ENCODE results near the gene UPK3B.
"Not testable (repeated sequence)": the region's sequence is repeated elsewhere in the genome, so short reads cannot be mapped to it uniquely, and the experiment has no call there.

UPK3B gene

DNA sequence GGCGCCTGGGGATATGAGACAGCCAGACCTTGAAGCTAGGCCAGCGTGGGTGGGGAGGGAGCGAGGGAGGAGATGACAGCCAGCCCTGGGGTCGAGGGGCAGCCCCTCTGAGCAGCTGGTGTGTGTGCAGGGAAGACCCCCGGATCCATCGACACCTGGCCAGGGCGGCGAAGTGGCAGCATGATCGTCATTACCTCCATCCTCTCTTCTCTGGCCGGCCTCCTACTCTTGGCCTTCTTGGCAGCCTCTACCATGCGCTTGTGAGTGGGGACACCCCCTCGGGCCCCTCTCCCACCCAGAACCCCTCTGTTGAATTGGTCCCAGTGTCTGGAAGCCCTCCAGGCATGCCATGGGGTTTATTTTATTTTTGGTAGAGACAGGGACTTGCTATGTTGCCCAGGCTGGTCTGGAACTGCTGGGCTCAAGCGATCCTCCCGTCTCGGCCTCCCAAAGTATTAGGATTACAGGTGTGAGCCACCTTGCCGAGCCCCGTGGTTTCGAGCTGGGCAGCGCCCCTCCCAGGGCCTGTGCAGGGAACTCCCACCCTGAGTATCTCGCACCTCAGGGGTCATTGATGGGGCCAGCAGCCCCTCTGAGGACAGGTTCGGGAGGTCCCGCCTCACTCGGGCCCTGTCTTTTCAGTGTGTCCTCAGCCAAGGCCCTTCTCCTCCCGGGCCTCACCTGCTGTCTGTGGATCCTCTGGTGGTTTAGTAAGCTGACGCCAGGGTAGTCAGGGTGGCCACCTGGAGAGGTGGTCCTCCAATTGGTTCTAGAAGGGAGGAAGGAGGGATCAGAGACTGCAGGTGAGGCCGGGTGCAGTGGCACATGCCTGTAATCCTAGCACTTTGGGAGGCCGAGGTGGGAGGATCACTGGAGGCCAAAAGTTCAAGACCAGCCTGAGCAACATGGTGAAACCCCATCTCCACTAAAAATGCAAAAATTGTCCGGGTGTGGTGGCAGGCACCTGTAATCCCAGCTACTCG lies 3.8 kb downstream of the UPK3B start:
- TF ChIP-seq, protein P1, sequence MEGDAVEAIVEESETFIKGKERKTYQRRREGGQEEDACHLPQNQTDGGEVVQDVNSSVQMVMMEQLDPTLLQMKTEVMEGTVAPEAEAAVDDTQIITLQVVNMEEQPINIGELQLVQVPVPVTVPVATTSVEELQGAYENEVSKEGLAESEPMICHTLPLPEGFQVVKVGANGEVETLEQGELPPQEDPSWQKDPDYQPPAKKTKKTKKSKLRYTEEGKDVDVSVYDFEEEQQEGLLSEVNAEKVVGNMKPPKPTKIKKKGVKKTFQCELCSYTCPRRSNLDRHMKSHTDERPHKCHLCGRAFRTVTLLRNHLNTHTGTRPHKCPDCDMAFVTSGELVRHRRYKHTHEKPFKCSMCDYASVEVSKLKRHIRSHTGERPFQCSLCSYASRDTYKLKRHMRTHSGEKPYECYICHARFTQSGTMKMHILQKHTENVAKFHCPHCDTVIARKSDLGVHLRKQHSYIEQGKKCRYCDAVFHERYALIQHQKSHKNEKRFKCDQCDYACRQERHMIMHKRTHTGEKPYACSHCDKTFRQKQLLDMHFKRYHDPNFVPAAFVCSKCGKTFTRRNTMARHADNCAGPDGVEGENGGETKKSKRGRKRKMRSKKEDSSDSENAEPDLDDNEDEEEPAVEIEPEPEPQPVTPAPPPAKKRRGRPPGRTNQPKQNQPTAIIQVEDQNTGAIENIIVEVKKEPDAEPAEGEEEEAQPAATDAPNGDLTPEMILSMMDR (IDR thresholded peaks at IDR 0.05; ENCODE audit: low read depth, low read length, missing control alignments) = no peak
- in situ Hi-C loops (cut with HindIII; ENCODE audit: low sequenced_read_pairs) = no loop called here
- DNase-seq (ENCODE audit: low read depth) = no peak
- H3K4me3 ChIP-seq (ENCODE audit: low read depth, low read length) = no peak overlapping the region

- in situ Hi-C loops (cut with HindIII; ENCODE audit: low sequenced_read_pairs) = no loop called here
- DNase-seq (ENCODE audit: low read depth) = no peak
- TF ChIP-seq, protein P1 (IDR thresholded peaks at IDR 0.05; ENCODE audit: low read depth, low read length, missing control alignments) = no peak
- H3K4me3 ChIP-seq (ENCODE audit: low read depth, low read length) = no peak overlapping the region
Measured at GRCh38 chr7:76514926-76515771, 4.8 kb downstream of the UPK3B start.

DNA sequence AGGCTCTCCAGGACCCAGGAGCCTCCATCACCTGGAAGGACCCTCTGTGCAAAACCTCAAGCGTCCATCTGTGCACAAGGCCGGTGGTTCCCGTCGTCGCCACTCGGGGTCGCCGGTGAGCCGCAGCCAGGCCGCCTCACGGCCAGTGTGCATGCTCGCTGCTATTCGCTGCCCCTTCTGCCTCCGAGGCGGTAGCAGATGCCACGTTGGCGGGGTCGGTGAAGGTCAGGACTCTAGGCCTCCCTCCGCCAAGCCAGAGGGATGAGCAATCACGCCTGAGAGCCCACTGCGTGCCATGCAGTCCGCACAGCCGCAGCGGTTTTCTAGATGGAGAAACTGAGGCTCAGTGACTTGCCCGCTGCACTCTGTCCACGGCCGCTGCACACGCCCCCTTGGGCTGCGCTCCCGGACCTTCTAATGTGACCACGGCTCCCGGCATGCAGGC lies 5.7 kb downstream of the UPK3B start:
- in situ Hi-C loops (cut with HindIII; ENCODE audit: low sequenced_read_pairs) = no loop called here
- H3K4me3 ChIP-seq (ENCODE audit: low read depth, low read length) = peak overlapping the region; percentile 7
- no peak for DNase-seq (ENCODE audit: low read depth)
- TF ChIP-seq, protein P1 (IDR thresholded peaks at IDR 0.05; ENCODE audit: low read depth, low read length, missing control alignments) = peak; percentile 84

- in situ Hi-C loops (cut with HindIII; ENCODE audit: low sequenced_read_pairs); DNase-seq (ENCODE audit: low read depth); H3K4me3 ChIP-seq (ENCODE audit: low read depth, low read length): not testable (repeated sequence)
Measured at GRCh38 chr7:76516932-76517331, 6.6 kb downstream of the UPK3B start.

DNA sequence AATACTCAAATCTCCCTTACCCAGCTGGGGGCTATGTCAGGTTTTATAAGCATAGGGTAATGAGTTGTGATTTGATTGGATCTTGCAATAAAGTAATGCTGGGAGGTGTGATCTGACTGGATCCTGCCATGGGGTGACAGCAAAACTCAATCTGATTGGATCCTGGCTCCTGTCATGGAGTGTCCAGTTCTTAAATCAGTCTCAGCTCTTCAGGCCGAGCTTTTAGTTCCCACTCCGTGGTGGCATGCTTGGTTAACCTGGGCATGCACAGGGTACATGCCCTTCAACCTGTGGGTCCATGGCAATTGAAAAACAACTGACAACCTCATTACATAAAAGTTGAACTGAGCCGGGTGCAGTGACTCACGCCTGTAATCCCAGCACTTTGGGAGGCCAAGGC lies 15.8 kb downstream of the UPK3B start:
- H3K4me3 ChIP-seq (ENCODE audit: low read depth, low read length); DNase-seq (ENCODE audit: low read depth); in situ Hi-C loops (cut with HindIII; ENCODE audit: low sequenced_read_pairs): not testable (repeated sequence)

GRCh38 chr7:76531643-76532042 lies 21.3 kb downstream of the UPK3B start:
- DNase-seq (ENCODE audit: low read depth); in situ Hi-C loops (cut with HindIII; ENCODE audit: low sequenced_read_pairs); H3K4me3 ChIP-seq (ENCODE audit: low read depth, low read length): not testable (repeated sequence)

GRCh38 chr7:76543197-76543596 lies 32.8 kb downstream of the UPK3B start, which contains the start of gene SPDYE16:
SPDYE16 (minus strand) TSS chr7:76543297; CDS start chr7:76541459, 1,838 bp downstream.
- H3K4me3 ChIP-seq (ENCODE audit: low read depth, low read length); DNase-seq (ENCODE audit: low read depth); in situ Hi-C loops (cut with HindIII; ENCODE audit: low sequenced_read_pairs): not testable (repeated sequence)

DNA sequence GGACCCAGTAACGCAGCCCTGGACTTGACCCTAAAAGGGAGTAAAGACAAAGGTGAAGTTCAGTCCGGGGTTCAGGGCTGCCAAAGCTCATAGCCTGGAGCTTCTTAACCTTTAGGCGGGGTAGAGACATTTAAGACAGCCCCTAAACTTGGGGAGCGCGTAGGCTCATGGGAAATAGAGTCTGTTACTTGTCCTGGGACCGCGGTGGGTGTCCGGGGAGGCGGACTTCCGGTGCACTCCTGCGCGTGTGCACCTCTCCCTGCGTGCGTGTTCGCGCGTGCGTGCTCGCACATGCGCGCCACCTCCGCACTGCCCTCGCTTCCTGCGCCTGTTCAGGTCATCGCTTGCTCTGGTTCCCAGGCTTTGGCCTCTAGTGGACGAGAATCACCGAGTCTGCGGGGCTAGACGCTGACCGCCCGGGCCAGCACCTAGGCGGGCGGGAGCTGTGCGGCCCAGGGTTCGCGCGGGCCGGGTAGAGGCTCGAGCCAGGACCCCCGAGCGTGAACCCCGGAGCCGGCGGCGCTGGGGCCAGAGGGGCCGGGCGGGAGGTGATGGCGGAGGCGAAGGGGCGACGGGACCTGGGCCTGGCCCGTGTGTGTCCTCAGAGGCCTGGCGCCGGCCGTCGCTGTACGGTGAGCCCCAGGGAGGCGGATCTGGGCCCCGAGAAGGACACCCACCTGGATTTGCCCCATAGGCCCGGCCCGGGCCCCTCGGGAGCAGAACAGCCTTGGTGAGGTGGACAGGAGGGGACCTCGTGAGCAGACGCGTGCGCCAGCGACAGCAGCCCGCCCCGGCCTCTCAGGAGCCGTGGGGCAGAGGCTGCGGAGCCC lies 38.9 kb downstream of the UPK3B start:
- H3K4me3 ChIP-seq (ENCODE audit: low read depth, low read length) = peak overlapping the region; percentile 64
- in situ Hi-C loops (cut with HindIII; ENCODE audit: low sequenced_read_pairs) = not testable (repeated sequence)
- DNase-seq (ENCODE audit: low read depth) = peak; percentile 62

GRCh38 chr7:76549855-76550248 lies 39.5 kb downstream of the UPK3B start:
- in situ Hi-C loops (cut with HindIII; ENCODE audit: low sequenced_read_pairs); DNase-seq (ENCODE audit: low read depth): not testable (repeated sequence)
- peak overlapping the region; percentile 64 for H3K4me3 ChIP-seq (ENCODE audit: low read depth, low read length)

DNA sequence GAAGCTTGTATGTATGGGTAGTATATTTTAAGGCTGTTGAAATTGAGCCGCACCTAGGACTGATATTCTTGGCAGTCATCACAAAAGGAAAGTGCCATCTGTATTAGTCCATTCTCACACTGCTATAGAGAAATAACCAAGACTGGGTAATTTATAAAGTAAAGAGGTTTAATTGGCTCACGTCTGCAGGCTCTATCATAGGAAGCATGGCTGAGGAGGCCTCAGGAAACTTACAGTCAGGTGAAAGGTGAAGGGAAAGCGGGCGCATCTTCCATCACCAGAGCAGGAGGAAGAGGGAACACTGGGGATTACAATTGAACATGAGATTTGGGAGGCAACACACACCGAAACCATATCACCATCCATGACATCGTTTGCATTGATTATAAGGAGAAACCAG lies 41.6 kb downstream of the UPK3B start:
- H3K4me3 ChIP-seq (ENCODE audit: low read depth, low read length); in situ Hi-C loops (cut with HindIII; ENCODE audit: low sequenced_read_pairs); DNase-seq (ENCODE audit: low read depth): not testable (repeated sequence)

- H3K4me3 ChIP-seq (ENCODE audit: low read depth, low read length); DNase-seq (ENCODE audit: low read depth); in situ Hi-C loops (cut with HindIII; ENCODE audit: low sequenced_read_pairs): not testable (repeated sequence)
Measured at GRCh38 chr7:76559685-76560084, 49.3 kb downstream of the UPK3B start.

GRCh38 chr7:76560157-76560556 lies 49.8 kb downstream of the UPK3B start:
- H3K4me3 ChIP-seq (ENCODE audit: low read depth, low read length); DNase-seq (ENCODE audit: low read depth); in situ Hi-C loops (cut with HindIII; ENCODE audit: low sequenced_read_pairs): not testable (repeated sequence)

GRCh38 chr7:76561342-76561741 lies 51.0 kb downstream of the UPK3B start:
- DNase-seq (ENCODE audit: low read depth); H3K4me3 ChIP-seq (ENCODE audit: low read depth, low read length); in situ Hi-C loops (cut with HindIII; ENCODE audit: low sequenced_read_pairs): not testable (repeated sequence)
